Measurements from ENCODE around the gene ATP10B. TPM values are rescaled to one million over a fixed set of nuclear protein-coding genes. Genes with fewer than 3 reads are reported as not detected.

The ATP10B gene
- total and polyA plus RNA-seq, 2 of the 8 experiments (the other 6 are each of a cell fraction or from before 2014, with no cell fraction given) = 0.06 to 0.11 TPM

- Histone ChIP-seq H2AFZ (ENCODE audit: low read length) (no peak overlapping the region), H3K9ac (replicated peaks in 1 of 4; ENCODE audit: extremely low read depth in 1 of 4, low read depth in 3 of 4, low read length in 3 of 4) (no peak overlapping the region), H4K8ac (ENCODE audit: extremely low read depth, insufficient read depth, low read length) (no peak overlapping the region), H3K79me2 (ENCODE audit: control insufficient read depth in 1 of 2, insufficient read depth in 2 of 2, low read length in 2 of 2) (no peaks in the 10 kb centered on the region), H3K18ac (ENCODE audit: extremely low read depth, low read length) (no peak overlapping the region), H2BK15ac (ENCODE audit: low read length) (no peak overlapping the region), H2BK12ac (ENCODE audit: low read depth, low read length) (no peak overlapping the region), H2BK120ac (replicated peaks; ENCODE audit: low read depth, low read length) (no peak overlapping the region), H4K5ac (ENCODE audit: insufficient read length, low read depth, low read length) (no peak overlapping the region), H3K27ac (ENCODE audit: low read depth, low read length) (no peak overlapping the region), H4K20me1 (replicated peaks in 1 of 2; ENCODE audit: control insufficient read depth in 1 of 2, insufficient read depth in 2 of 2, low read length in 2 of 2) (no peaks in the 10 kb centered on the region), H3K23me2 (ENCODE audit: low read depth, low read length) (no peaks in the 10 kb centered on the region), H3K4ac (replicated peaks; ENCODE audit: insufficient read length, low read depth, low read length) (no peak overlapping the region), H3K56ac (replicated peaks; ENCODE audit: insufficient read length, low read depth, low read length) (no peak overlapping the region), H2BK5ac (ENCODE audit: low read depth, low read length) (no peak overlapping the region), H3K79me1 (ENCODE audit: low read depth, low read length) (no peaks in the 10 kb centered on the region), H3K27me3 (replicated peaks in 1 of 4; ENCODE audit: control insufficient read depth in 3 of 4, extremely low read depth in 1 of 4, insufficient read depth in 3 of 4, low read length in 3 of 4) (no peaks in the 10 kb centered on the region), H2AK5ac (ENCODE audit: low read depth, low read length) (no peak overlapping the region), H3K9me3 (ENCODE audit: insufficient read depth in 2 of 2, low read depth in 1 of 2, low read length in 1 of 2) (no peaks in the 10 kb centered on the region), H2BK20ac (ENCODE audit: low read length) (no peak overlapping the region), H3K23ac (ENCODE audit: insufficient read length) (no peak overlapping the region), H4K91ac (replicated peaks; ENCODE audit: insufficient read length, low read length) (no peak overlapping the region), H3K4me1 (replicated peaks in 1 of 4; ENCODE audit: control insufficient read depth in 3 of 4, insufficient read depth in 4 of 4, low read length in 3 of 4) (no peaks in the 10 kb centered on the region), H3K36me3 (ENCODE audit: control insufficient read depth in 2 of 4, insufficient read depth in 4 of 4, low read length in 3 of 4) (no peaks in the 10 kb centered on the region; a peak in 1 of 8 replicates), H3K4me3 (ENCODE audit: extremely low read depth in 1 of 4, insufficient read depth in 2 of 4, low read depth in 3 of 4, low read length in 4 of 4) (no peak overlapping the region), H3K4me2 (ENCODE audit: insufficient read depth in 1 of 2, low read depth in 2 of 2, low read length in 2 of 2) (no peak overlapping the region), H3K14ac (ENCODE audit: insufficient read length) (no peak overlapping the region)
- TF ChIP-seq EZH2 (IDR thresholded peaks at IDR 0.05; ENCODE audit: low read depth, low read length, severe bottlenecking) (no peak), PHF8 (conservative IDR thresholded peaks at IDR 0.05; ENCODE audit: low read depth, low read length) (no peak), USF2 (IDR thresholded peaks at IDR 0.05; ENCODE audit: low read length) (no peak), SAP30 (IDR thresholded peaks at IDR 0.05; ENCODE audit: insufficient read depth, insufficient replicate concordance, low read length) (no peak), MAX (IDR thresholded peaks at IDR 0.05) (no peak), CHD2 (IDR thresholded peaks at IDR 0.05; ENCODE audit: low read length) (no peak), NANOG (IDR thresholded peaks at IDR 0.05; ENCODE audit: insufficient read depth, low read depth, low read length, poor library complexity, severe bottlenecking) (no peak), CHD1 (IDR thresholded peaks at IDR 0.05; ENCODE audit: low read depth, low read length) (no peak)
- CTCF ChIA-PET (ENCODE audit: partially characterized antibody) = interaction anchor here (2.5 kb wide), 1 partner anchor 13 kb away, joined by 11 read pairs; no protein-coding TSS in a partner anchor
- DNase-seq (ENCODE audit: low read depth in 1 of 2, low spot score in 2 of 2) (no peak), FAIRE-seq (no peak)
- POLR2A ChIA-PET (ENCODE audit: partially characterized antibody) = no interaction called here
Measured at GRCh38 chr5:160521392-160521663, 330.7 kb downstream of the ATP10B start.

Measured in H1 (cell line).